HEK293 (cell line): Measurements from ENCODE around the gene HECTD3.
"Not testable (repeated sequence)": the region's sequence is repeated elsewhere in the genome, so short reads cannot be mapped to it uniquely, and the experiment has no call there.

Experiments
- CTCF ChIA-PET: fragments of 350-600 bp; formaldehyde crosslinking; extraction: SDS; loops from one replicate; lab custom pipeline; 2021; ENCODE audit warnings: antibody characterized with exemption; lab: Yijun Ruan, JAX
- POLR2A ChIA-PET: fragments of 300-600 bp; formaldehyde crosslinking; extraction: SDS; loops from one replicate; lab custom pipeline; 2020; ENCODE audit warnings: antibody characterized with exemption, inconsistent platforms; lab: Yijun Ruan, JAX
- H3K27ac ChIP-seq: fragments of 200-500 bp; sonication (Bioruptor generic); 2 replicates; pipeline ENCODE4 v1.5.1; 2014; ENCODE audit warnings: low read depth, low read length, control low read depth, inconsistent platforms; ENCODE audit errors: extremely low read depth
- H3K36me3 ChIP-seq, 2 experiments: fragments of 200-500 bp in 1 of 2; sonication (Bioruptor generic) in 1 of 2; 1 replicate in 1 of 2; 2 replicates in 1 of 2; pipeline ENCODE4 v1.5.1; 2014 to 2017; ENCODE audit warnings: inconsistent platforms in 2 of 2, low read length in 2 of 2; ENCODE audit not compliant: control insufficient read depth in 2 of 2, insufficient read depth in 1 of 2
- H3K4me1 ChIP-seq: fragments of 200-500 bp; sonication (Bioruptor generic); 2 replicates; pipeline ENCODE4 v1.5.1; 2014; ENCODE audit warnings: mild to moderate bottlenecking, low read length, inconsistent platforms; ENCODE audit not compliant: control insufficient read depth, insufficient read depth
- H3K4me3 ChIP-seq: 2 replicates; pipeline ENCODE4 v1.5.1; 2011; ENCODE audit warnings: low read depth, mild to moderate bottlenecking, control low read depth, low read length, moderate library complexity
- H3K9me3 ChIP-seq: fragments of 200-500 bp; sonication (Bioruptor generic); 2 replicates; pipeline ENCODE4 v1.5.1; 2014; ENCODE audit warnings: low read depth, low read length, inconsistent platforms; ENCODE audit not compliant: control insufficient read depth, insufficient read depth
- PRDM10 ChIP-seq: fragments of 450-650 bp; formaldehyde crosslinking; IDR thresholded peaks from 2 replicates; pipeline ENCODE4 v1.5.1; 2016; ENCODE audit warnings: missing biosample characterization, missing genetic modification characterization
- ZBTB21 ChIP-seq: fragments of 450-650 bp; formaldehyde crosslinking; IDR thresholded peaks from 2 replicates; pipeline ENCODE4 v1.5.1; 2017; ENCODE audit warnings: missing biosample characterization, missing genetic modification characterization
- ZFP37 ChIP-seq: fragments of 450-650 bp; formaldehyde crosslinking; IDR thresholded peaks from 2 replicates; pipeline ENCODE4 v1.5.1; 2016; ENCODE audit warnings: missing biosample characterization, missing genetic modification characterization
- ZNF121 ChIP-seq: fragments of 450-650 bp; formaldehyde crosslinking; IDR thresholded peaks from 2 replicates; pipeline ENCODE4 v1.5.1; 2016; ENCODE audit warnings: missing biosample characterization, missing genetic modification characterization
- ZNF157 ChIP-seq: fragments of 450-650 bp; formaldehyde crosslinking; IDR thresholded peaks from 2 replicates; pipeline ENCODE4 v1.5.1; 2016; ENCODE audit warnings: missing biosample characterization, missing genetic modification characterization
- ZNF184 ChIP-seq: fragments of 450-650 bp; IDR thresholded peaks from 2 replicates; pipeline ENCODE4 v1.5.1; 2018; ENCODE audit warnings: missing biosample characterization, mild to moderate bottlenecking, missing genetic modification characterization
- ZNF202 ChIP-seq: fragments of 450-650 bp; formaldehyde crosslinking; IDR thresholded peaks from 2 replicates; pipeline ENCODE4 v1.5.1; 2016; ENCODE audit warnings: missing biosample characterization, missing genetic modification characterization, borderline replicate concordance
- ZNF24 ChIP-seq: fragments of 450-650 bp; formaldehyde crosslinking; IDR thresholded peaks from 2 replicates; pipeline ENCODE4 v1.5.1; 2016; ENCODE audit warnings: missing biosample characterization, missing genetic modification characterization
- ZNF391 ChIP-seq: fragments of 450-650 bp; formaldehyde crosslinking; IDR thresholded peaks from 2 replicates; pipeline ENCODE4 v1.5.1; 2016; ENCODE audit warnings: low read depth, missing biosample characterization, missing genetic modification characterization, borderline replicate concordance
- ZNF48 ChIP-seq: fragments of 450-650 bp; formaldehyde crosslinking; IDR thresholded peaks from 2 replicates; pipeline ENCODE4 v1.5.1; 2016; ENCODE audit warnings: missing biosample characterization, missing genetic modification characterization
- ZNF518A ChIP-seq: fragments of 450-650 bp; formaldehyde crosslinking; conservative IDR thresholded peaks from 2 replicates; pipeline ENCODE4 v1.5.1; 2016; ENCODE audit warnings: low read depth, missing biosample characterization, missing genetic modification characterization
- ZNF530 ChIP-seq: fragments of 450-650 bp; formaldehyde crosslinking; IDR thresholded peaks from 2 replicates; pipeline ENCODE4 v1.5.1; 2016; ENCODE audit warnings: low read depth, missing biosample characterization, missing genetic modification characterization
- ZNF544 ChIP-seq: fragments of 450-650 bp; formaldehyde crosslinking; IDR thresholded peaks from 2 replicates; pipeline ENCODE4 v1.5.0; 2017; ENCODE audit warnings: missing biosample characterization, missing genetic modification characterization
- ZNF561 ChIP-seq: fragments of 450-650 bp; IDR thresholded peaks from 2 replicates; pipeline ENCODE4 v1.5.1; 2018; ENCODE audit warnings: missing biosample characterization, missing genetic modification characterization, borderline replicate concordance

HECTD3 gene

GRCh38 chr1:44985747-44986359, 25.3 kb downstream of the HECTD3 start:
- Histone ChIP-seq H3K4me3 (peak overlapping the region; percentile 86), H3K36me3 (peaks cover 0 to 5% of the 10 kb centered on the region in 2 experiments; a peak in 2 of 3 replicates), H3K9me3 (no peaks in the 10 kb centered on the region), H3K4me1 (no peaks in the 10 kb centered on the region), H3K27ac (no peak overlapping the region; the same call in 1 of the 2 replicates)
- peak; percentile 86 for TF ChIP-seq ZNF24 (tag by site-specific recombination)
- TF ChIP-seq ZNF518A (tag by site-specific recombination), result no peak
- peak; percentile 99 for TF ChIP-seq ZNF121
- TF ChIP-seq ZFP37, result 0 out of 2 replicates have a peak, but pooled peaks have one; percentile 81
- TF ChIP-seq ZNF391, result no peak
- CTCF ChIA-PET, result interaction anchor here (0.9 to 1.9 kb wide), 4 partner anchors 16 to 150 kb away, joined by 3 to 8 read pairs (median 4); no protein-coding TSS in a partner anchor
- POLR2A ChIA-PET, result interaction anchor here (1.0 to 2.2 kb wide), 10 partner anchors 12 to 505 kb away, joined by 3 to 29 read pairs (median 5); partner anchors contain the start of genes BTBD19, HECTD3, PLK3 and PTCH2

GRCh38 chr1:44977372-44977771, 33.8 kb downstream of the HECTD3 start:
- POLR2A ChIA-PET, result interaction anchor here (1.2 kb wide), 1 partner anchor 14 kb away, joined by 5 read pairs; no protein-coding TSS in a partner anchor
- H3K4me3 ChIP-seq, H3K4me1 ChIP-seq, H3K9me3 ChIP-seq, CTCF ChIA-PET, H3K27ac ChIP-seq: not testable (repeated sequence)
- H3K36me3 ChIP-seq, result peaks cover 47 to 83% of the 10 kb centered on the region in 2 experiments
- TF ChIP-seq ZNF121, result peak; percentile 75

GRCh38 chr1:44976252-44976651, 34.9 kb downstream of the HECTD3 start:
- Histone ChIP-seq H3K4me1 (no peaks in the 10 kb centered on the region), H3K36me3 (peaks cover 47 to 82% of the 10 kb centered on the region in 2 experiments), H3K9me3 (no peaks in the 10 kb centered on the region), H3K27ac (no peak overlapping the region), H3K4me3 (no peak overlapping the region)
- TF ChIP-seq ZNF561 (tag by site-specific recombination) (no peak), ZNF184 (tag by site-specific recombination) (peak; percentile 99)
- ChIA-PET CTCF (no interaction called here), POLR2A (no interaction called here)

GRCh38 chr1:44973645-44974044, 37.5 kb downstream of the HECTD3 start:
- H3K9me3 ChIP-seq, result no peaks in the 10 kb centered on the region
- peaks cover 13% of the 10 kb centered on the region for H3K4me1 ChIP-seq
- no peak overlapping the region for H3K27ac ChIP-seq
- H3K4me3 ChIP-seq, result no peak overlapping the region
- peaks cover 37 to 56% of the 10 kb centered on the region in 2 experiments for H3K36me3 ChIP-seq
- POLR2A ChIA-PET, result interaction anchor here (1.4 kb wide), 1 partner anchor 13 kb away, joined by 6 read pairs; the partner anchor contains the start of gene EIF2B3
- no peak for TF ChIP-seq ZNF202 (tag by site-specific recombination)
- TF ChIP-seq PRDM10 (tag by site-specific recombination), result 0 out of 2 replicates have a peak, but pooled peaks have one; percentile 20
- no peak for TF ChIP-seq ZNF544 (tag by site-specific recombination)
- TF ChIP-seq ZBTB21 (tag by site-specific recombination), result no peak
- TF ChIP-seq ZNF530 (tag by site-specific recombination), result no peak
- no peak for TF ChIP-seq ZNF48
- no peak for TF ChIP-seq ZNF157 (tag by site-specific recombination)
- CTCF ChIA-PET, result no interaction called here
